PC-9 (cell line): ENCODE measurements around the gene STX12.
"Not testable (repeated sequence)": the region's sequence is repeated elsewhere in the genome, so short reads cannot be mapped to it uniquely, and the experiment has no call there.

Experiments
- EZH2 ChIP-seq: fragments of 200-600 bp; sonication (generic); IDR thresholded peaks from 2 replicates; pipeline ENCODE4 v1.8.0; 2017; ENCODE audit warnings: antibody characterized with exemption, low read depth
- TF ChIP-seq, protein P1 (sequence below): fragments of 200-600 bp; sonication (generic); conservative IDR thresholded peaks from 2 replicates; pipeline ENCODE4 v1.6.1; 2017; ENCODE audit warnings: mixed run types, antibody characterized with exemption, mild to moderate bottlenecking, moderate library complexity

DNA sequence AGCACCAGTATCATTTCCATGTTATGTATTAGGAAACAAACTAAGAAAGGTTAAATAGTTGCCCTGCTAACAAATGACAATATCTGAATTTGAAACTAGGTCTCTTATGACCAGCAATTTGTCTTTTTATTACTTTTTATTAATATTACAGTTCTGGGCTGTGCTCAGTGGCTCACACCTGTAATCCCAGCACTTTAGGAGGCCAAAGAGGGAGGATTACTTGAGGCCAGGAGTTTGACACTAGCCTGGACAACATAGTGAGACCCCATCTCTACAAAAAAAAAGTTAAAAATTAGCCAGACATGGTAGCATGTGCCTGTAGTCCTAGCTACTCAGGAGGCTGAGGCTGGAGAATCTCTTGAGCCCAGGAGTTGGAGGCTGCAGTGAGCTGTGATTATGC is 3.3 kb downstream of the STX12 start:
- TF ChIP-seq, protein P1, sequence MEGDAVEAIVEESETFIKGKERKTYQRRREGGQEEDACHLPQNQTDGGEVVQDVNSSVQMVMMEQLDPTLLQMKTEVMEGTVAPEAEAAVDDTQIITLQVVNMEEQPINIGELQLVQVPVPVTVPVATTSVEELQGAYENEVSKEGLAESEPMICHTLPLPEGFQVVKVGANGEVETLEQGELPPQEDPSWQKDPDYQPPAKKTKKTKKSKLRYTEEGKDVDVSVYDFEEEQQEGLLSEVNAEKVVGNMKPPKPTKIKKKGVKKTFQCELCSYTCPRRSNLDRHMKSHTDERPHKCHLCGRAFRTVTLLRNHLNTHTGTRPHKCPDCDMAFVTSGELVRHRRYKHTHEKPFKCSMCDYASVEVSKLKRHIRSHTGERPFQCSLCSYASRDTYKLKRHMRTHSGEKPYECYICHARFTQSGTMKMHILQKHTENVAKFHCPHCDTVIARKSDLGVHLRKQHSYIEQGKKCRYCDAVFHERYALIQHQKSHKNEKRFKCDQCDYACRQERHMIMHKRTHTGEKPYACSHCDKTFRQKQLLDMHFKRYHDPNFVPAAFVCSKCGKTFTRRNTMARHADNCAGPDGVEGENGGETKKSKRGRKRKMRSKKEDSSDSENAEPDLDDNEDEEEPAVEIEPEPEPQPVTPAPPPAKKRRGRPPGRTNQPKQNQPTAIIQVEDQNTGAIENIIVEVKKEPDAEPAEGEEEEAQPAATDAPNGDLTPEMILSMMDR = not testable (repeated sequence)
- TF ChIP-seq EZH2 = not testable (repeated sequence)
